ENCODE data around the gene ZNF598.

Gene ZNF598

GRCh38 chr16:1953734-1954133 is 55.9 kb downstream of the ZNF598 start:
- Mint-ChIP-seq H3K27ac (no peak overlapping the region), H3K27me3 (ENCODE audit: low read depth) (no peaks in the 10 kb centered on the region), H3K9me3 (no peaks in the 10 kb centered on the region), H3K4me3 (no peak overlapping the region), H3K4me1 (ENCODE audit: low read depth) (no peaks in the 10 kb centered on the region), H3K36me3 (ENCODE audit: low read depth) (no peaks in the 10 kb centered on the region)
- no peak for DNase-seq (ENCODE audit: low spot score)

- DNase-seq (ENCODE audit: low spot score): no peak
- Mint-ChIP-seq H3K27ac (no peak overlapping the region), H3K4me1 (ENCODE audit: low read depth) (no peaks in the 10 kb centered on the region), H3K9me3 (no peaks in the 10 kb centered on the region), H3K36me3 (ENCODE audit: low read depth) (no peaks in the 10 kb centered on the region), H3K27me3 (ENCODE audit: low read depth) (no peaks in the 10 kb centered on the region), H3K4me3 (no peak overlapping the region)
Observed at GRCh38 chr16:1950559-1950958, 59.1 kb downstream of the ZNF598 start.

- no peak overlapping the region for H3K27ac Mint-ChIP-seq
- no peak for DNase-seq (ENCODE audit: low spot score)
- H3K27me3 Mint-ChIP-seq (ENCODE audit: low read depth): no peaks in the 10 kb centered on the region
- no peaks in the 10 kb centered on the region for H3K9me3 Mint-ChIP-seq
- H3K36me3 Mint-ChIP-seq (ENCODE audit: low read depth): no peaks in the 10 kb centered on the region
- H3K4me1 Mint-ChIP-seq (ENCODE audit: low read depth): no peaks in the 10 kb centered on the region
- H3K4me3 Mint-ChIP-seq: no peak overlapping the region
Observed at GRCh38 chr16:1950047-1950446, 59.6 kb downstream of the ZNF598 start.

- no peak for DNase-seq (ENCODE audit: low spot score)
- Mint-ChIP-seq H3K27me3 (ENCODE audit: low read depth) (no peaks in the 10 kb centered on the region), H3K4me1 (ENCODE audit: low read depth) (peaks cover 2% of the 10 kb centered on the region), H3K36me3 (ENCODE audit: low read depth) (no peaks in the 10 kb centered on the region), H3K9me3 (no peaks in the 10 kb centered on the region), H3K4me3 (no peak overlapping the region), H3K27ac (no peak overlapping the region)
Observed at GRCh38 chr16:1949507-1949906, 60.1 kb downstream of the ZNF598 start.

All from T-helper 2 cell treated with Interferon-gamma antibody and Interleukin-4, amounts not matched to agents 5 μg/mL and 100 μg/mL, for 36 hours (primary cell).